NB4 (cell line): ENCODE data around the gene CDC20.

Experiments used
- DNase-seq: peaks from one replicate; pipeline ENCODE4 v3.0.0; 2010; ENCODE audit warnings: low read depth
- H3K4me3 ChIP-seq: one replicate; pipeline ENCODE4 v1.5.1; 2011; ENCODE audit warnings: mild to moderate bottlenecking, low read depth, low read length, moderate library complexity
- MYC ChIP-seq: IDR thresholded peaks from 2 replicates; pipeline ENCODE4 v1.6.1; 2011; ENCODE audit warnings: low read depth, low read length
- POLR2A ChIP-seq: IDR thresholded peaks from 2 replicates; pipeline ENCODE4 v1.6.1; 2011; ENCODE audit warnings: mild to moderate bottlenecking; ENCODE audit not compliant: insufficient read length; ENCODE audit errors: extremely low read depth
- TF ChIP-seq, protein P1 (sequence below): IDR thresholded peaks from one replicate; pipeline ENCODE4 v1.5.1; 2012; ENCODE audit warnings: low read depth, low read length
- TF ChIP-seq, protein P2 (sequence below): IDR thresholded peaks from 2 replicates; pipeline ENCODE4 v1.6.1; 2011; ENCODE audit warnings: low read depth, low read length

CDC20 gene

DNA sequence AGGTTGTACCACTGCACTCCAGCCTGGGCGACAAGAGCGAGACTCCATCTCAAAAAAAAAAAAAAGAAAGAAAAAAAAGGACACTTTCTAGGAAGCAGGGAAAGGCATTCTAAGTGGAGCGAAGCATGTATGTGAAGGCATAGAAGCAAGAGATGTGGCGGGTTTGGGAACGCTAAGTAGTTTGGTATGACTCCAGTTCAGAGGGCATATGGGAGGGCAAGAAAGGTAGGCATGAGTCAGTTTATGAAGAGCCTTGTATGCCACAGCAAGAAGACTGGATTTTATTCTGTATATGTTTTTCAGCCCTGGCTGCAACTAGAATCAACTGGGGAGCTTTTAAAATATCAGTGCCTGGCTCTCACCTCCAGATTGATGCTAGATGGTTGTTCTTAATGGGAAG lies 13.4 kb downstream of the CDC20 start:
- DNase-seq = no peak
- TF ChIP-seq, protein P1, sequence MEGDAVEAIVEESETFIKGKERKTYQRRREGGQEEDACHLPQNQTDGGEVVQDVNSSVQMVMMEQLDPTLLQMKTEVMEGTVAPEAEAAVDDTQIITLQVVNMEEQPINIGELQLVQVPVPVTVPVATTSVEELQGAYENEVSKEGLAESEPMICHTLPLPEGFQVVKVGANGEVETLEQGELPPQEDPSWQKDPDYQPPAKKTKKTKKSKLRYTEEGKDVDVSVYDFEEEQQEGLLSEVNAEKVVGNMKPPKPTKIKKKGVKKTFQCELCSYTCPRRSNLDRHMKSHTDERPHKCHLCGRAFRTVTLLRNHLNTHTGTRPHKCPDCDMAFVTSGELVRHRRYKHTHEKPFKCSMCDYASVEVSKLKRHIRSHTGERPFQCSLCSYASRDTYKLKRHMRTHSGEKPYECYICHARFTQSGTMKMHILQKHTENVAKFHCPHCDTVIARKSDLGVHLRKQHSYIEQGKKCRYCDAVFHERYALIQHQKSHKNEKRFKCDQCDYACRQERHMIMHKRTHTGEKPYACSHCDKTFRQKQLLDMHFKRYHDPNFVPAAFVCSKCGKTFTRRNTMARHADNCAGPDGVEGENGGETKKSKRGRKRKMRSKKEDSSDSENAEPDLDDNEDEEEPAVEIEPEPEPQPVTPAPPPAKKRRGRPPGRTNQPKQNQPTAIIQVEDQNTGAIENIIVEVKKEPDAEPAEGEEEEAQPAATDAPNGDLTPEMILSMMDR = no peak
- no peak for TF ChIP-seq MYC
- no peak for TF ChIP-seq POLR2A
- no peak overlapping the region for H3K4me3 ChIP-seq

GRCh38 chr1:43373066-43373940 lies 14.5 kb downstream of the CDC20 start:
- DNase-seq = no peak
- H3K4me3 ChIP-seq = no peak overlapping the region
- TF ChIP-seq, protein P1 = no peak
- TF ChIP-seq, protein P2, sequence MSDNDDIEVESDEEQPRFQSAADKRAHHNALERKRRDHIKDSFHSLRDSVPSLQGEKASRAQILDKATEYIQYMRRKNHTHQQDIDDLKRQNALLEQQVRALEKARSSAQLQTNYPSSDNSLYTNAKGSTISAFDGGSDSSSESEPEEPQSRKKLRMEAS = no peak
- TF ChIP-seq MYC (no peak), POLR2A (no peak)

- no peak for DNase-seq
- H3K4me3 ChIP-seq = no peak overlapping the region
- TF ChIP-seq MYC = no peak
- TF ChIP-seq, protein P2 = no peak
- TF ChIP-seq POLR2A = no peak
- TF ChIP-seq, protein P1 = no peak
Measured at GRCh38 chr1:43376723-43377235, 18.0 kb downstream of the CDC20 start.

- TF ChIP-seq, protein P2 = no peak
- TF ChIP-seq POLR2A (no peak), MYC (no peak)
- TF ChIP-seq, protein P1 = no peak
- H3K4me3 ChIP-seq = no peak overlapping the region
Measured at GRCh38 chr1:43377831-43378230, 19.1 kb downstream of the CDC20 start.

GRCh38 chr1:43379476-43379875 lies 20.7 kb downstream of the CDC20 start:
- H3K4me3 ChIP-seq = no peak overlapping the region
- no peak for TF ChIP-seq MYC
- TF ChIP-seq, protein P1 = no peak
- TF ChIP-seq, protein P2 = no peak
- TF ChIP-seq POLR2A = no peak
- DNase-seq = no peak

More at GRCh38 chr1:43377831-43378230, 19.1 kb downstream of the CDC20 start:
- no peak for DNase-seq
